Measurements from ENCODE around the gene ABCA1. TPM values are rescaled to one million over a fixed set of nuclear protein-coding genes. Genes with fewer than 3 reads are reported as not detected.
"Not testable (repeated sequence)": the region's sequence is repeated elsewhere in the genome, so short reads cannot be mapped to it uniquely, and the experiment has no call there.

ABCA1 gene
- total RNA-seq, 2 experiments from 2014 or later, result 0.09 to 0.23 TPM

GRCh38 chr9:104933091-104933490 lies 5.1 kb upstream of the ABCA1 start:
- H3K4me1 Mint-ChIP-seq; H3K9me3 Mint-ChIP-seq (ENCODE audit: low read depth); H3K27ac Mint-ChIP-seq; H3K27me3 Mint-ChIP-seq; CTCF ChIA-PET; H3K4me3 Mint-ChIP-seq; DNase-seq; H3K36me3 Mint-ChIP-seq; ATAC-seq: not testable (repeated sequence)

- ATAC-seq (no peak), DNase-seq (no peak)
- CTCF ChIA-PET, result no interaction called here
- Mint-ChIP-seq H3K36me3 (no peaks in the 10 kb centered on the region), H3K4me1 (peaks cover 7% of the 10 kb centered on the region), H3K27ac (no peak overlapping the region), H3K9me3 (ENCODE audit: low read depth) (no peaks in the 10 kb centered on the region), H3K27me3 (peaks cover 21% of the 10 kb centered on the region), H3K4me3 (no peak overlapping the region)
Measured at GRCh38 chr9:104931256-104931655, 3.3 kb upstream of the ABCA1 start.

GRCh38 chr9:104927216-104927911 lies 591 bp downstream of the ABCA1 start:
- Mint-ChIP-seq H3K36me3 (no peaks in the 10 kb centered on the region), H3K4me3 (peak overlapping the region; percentile 70), H3K9me3 (ENCODE audit: low read depth) (no peaks in the 10 kb centered on the region), H3K4me1 (peaks cover 11% of the 10 kb centered on the region), H3K27me3 (peaks cover 39% of the 10 kb centered on the region), H3K27ac (no peak overlapping the region)
- peak; percentile 29 for ATAC-seq
- CTCF ChIA-PET, result interaction anchor here (1.0 to 2.9 kb wide), 10 partner anchors 41 to 490 kb away, joined by 3 to 11 read pairs (median 3); no protein-coding TSS in a partner anchor
- peak; percentile 42 for DNase-seq

- no peaks in the 10 kb centered on the region for H3K9me3 Mint-ChIP-seq (ENCODE audit: low read depth)
- no peak overlapping the region for H3K4me3 Mint-ChIP-seq
- DNase-seq, result no peak
- ATAC-seq, result no peak
- H3K36me3 Mint-ChIP-seq, result no peaks in the 10 kb centered on the region
- H3K4me1 Mint-ChIP-seq, result peaks cover 11% of the 10 kb centered on the region
- no peak overlapping the region for H3K27ac Mint-ChIP-seq
- CTCF ChIA-PET, result no interaction called here
- peaks cover 41% of the 10 kb centered on the region for H3K27me3 Mint-ChIP-seq
Measured at GRCh38 chr9:104923740-104924139, 4.2 kb downstream of the ABCA1 start.

GRCh38 chr9:104923289-104923688 lies 4.7 kb downstream of the ABCA1 start:
- H3K27me3 Mint-ChIP-seq, result peaks cover 40% of the 10 kb centered on the region
- H3K4me1 Mint-ChIP-seq, result peaks cover 9% of the 10 kb centered on the region
- H3K4me3 Mint-ChIP-seq, result no peak overlapping the region
- no peaks in the 10 kb centered on the region for H3K36me3 Mint-ChIP-seq
- CTCF ChIA-PET, result interaction anchor here (1.0 kb wide), 1 partner anchor 33 kb away, joined by 3 read pairs; no protein-coding TSS in a partner anchor
- no peaks in the 10 kb centered on the region for H3K9me3 Mint-ChIP-seq (ENCODE audit: low read depth)
- DNase-seq (no peak), ATAC-seq (no peak)
- no peak overlapping the region for H3K27ac Mint-ChIP-seq

- ATAC-seq; H3K4me3 Mint-ChIP-seq; DNase-seq; H3K27ac Mint-ChIP-seq; H3K9me3 Mint-ChIP-seq (ENCODE audit: low read depth); H3K36me3 Mint-ChIP-seq; H3K4me1 Mint-ChIP-seq: not testable (repeated sequence)
- CTCF ChIA-PET, result interaction anchor here (1.0 kb wide), 1 partner anchor 34 kb away, joined by 3 read pairs; no protein-coding TSS in a partner anchor
- peaks cover 40% of the 10 kb centered on the region for H3K27me3 Mint-ChIP-seq
Measured at GRCh38 chr9:104922748-104923147, 5.2 kb downstream of the ABCA1 start.

- DNase-seq (no peak), ATAC-seq (no peak)
- Mint-ChIP-seq H3K27me3 (peaks cover 29% of the 10 kb centered on the region), H3K27ac (no peak overlapping the region), H3K36me3 (no peaks in the 10 kb centered on the region), H3K9me3 (ENCODE audit: low read depth) (no peaks in the 10 kb centered on the region), H3K4me1 (peaks cover 4% of the 10 kb centered on the region), H3K4me3 (no peak overlapping the region)
- CTCF ChIA-PET, result interaction anchor here (1.7 kb wide), 1 partner anchor 58 kb away, joined by 5 read pairs; no protein-coding TSS in a partner anchor
Measured at GRCh38 chr9:104921067-104921741, 6.8 kb downstream of the ABCA1 start.

- CTCF ChIA-PET, result no interaction called here
- Mint-ChIP-seq H3K4me1 (no peaks in the 10 kb centered on the region), H3K27me3 (peaks cover 14% of the 10 kb centered on the region), H3K27ac (no peak overlapping the region), H3K9me3 (ENCODE audit: low read depth) (no peaks in the 10 kb centered on the region), H3K4me3 (no peak overlapping the region), H3K36me3 (no peaks in the 10 kb centered on the region)
- no peak for ATAC-seq
- DNase-seq, result no peak
Measured at GRCh38 chr9:104915753-104916152, 12.2 kb downstream of the ABCA1 start.

GRCh38 chr9:104915049-104915448 lies 12.9 kb downstream of the ABCA1 start:
- H3K27ac Mint-ChIP-seq, result no peak overlapping the region
- CTCF ChIA-PET, result no interaction called here
- no peaks in the 10 kb centered on the region for H3K4me1 Mint-ChIP-seq
- DNase-seq, result no peak
- no peak overlapping the region for H3K4me3 Mint-ChIP-seq
- H3K36me3 Mint-ChIP-seq, result no peaks in the 10 kb centered on the region
- ATAC-seq, result no peak
- peaks cover 14% of the 10 kb centered on the region for H3K27me3 Mint-ChIP-seq
- H3K9me3 Mint-ChIP-seq (ENCODE audit: low read depth), result no peaks in the 10 kb centered on the region

- no peak overlapping the region for H3K27ac Mint-ChIP-seq
- H3K4me3 Mint-ChIP-seq, result no peak overlapping the region
- no peak for DNase-seq
- peaks cover 16% of the 10 kb centered on the region for H3K27me3 Mint-ChIP-seq
- ATAC-seq, result no peak
- CTCF ChIA-PET, result no interaction called here
- peaks cover 1% of the 10 kb centered on the region for H3K4me1 Mint-ChIP-seq
- no peaks in the 10 kb centered on the region for H3K36me3 Mint-ChIP-seq
- H3K9me3 Mint-ChIP-seq (ENCODE audit: low read depth), result no peaks in the 10 kb centered on the region
Measured at GRCh38 chr9:104914466-104914865, 13.5 kb downstream of the ABCA1 start.

- no peaks in the 10 kb centered on the region for H3K9me3 Mint-ChIP-seq (ENCODE audit: low read depth)
- no peak for DNase-seq
- CTCF ChIA-PET, result no interaction called here
- H3K36me3 Mint-ChIP-seq, result no peaks in the 10 kb centered on the region
- no peak overlapping the region for H3K4me3 Mint-ChIP-seq
- H3K27me3 Mint-ChIP-seq, result peaks cover 10% of the 10 kb centered on the region
- H3K27ac Mint-ChIP-seq, result no peak overlapping the region
- H3K4me1 Mint-ChIP-seq, result peaks cover 1% of the 10 kb centered on the region
- ATAC-seq, result no peak
Measured at GRCh38 chr9:104912606-104913005, 15.3 kb downstream of the ABCA1 start.

- H3K4me1 Mint-ChIP-seq, result peaks cover 1% of the 10 kb centered on the region
- H3K9me3 Mint-ChIP-seq (ENCODE audit: low read depth), result no peaks in the 10 kb centered on the region
- ATAC-seq (no peak), DNase-seq (no peak)
- H3K27ac Mint-ChIP-seq, result no peak overlapping the region
- no peak overlapping the region for H3K4me3 Mint-ChIP-seq
- no peaks in the 10 kb centered on the region for H3K36me3 Mint-ChIP-seq
- CTCF ChIA-PET, result interaction anchor here (0.6 kb wide), 1 partner anchor 50 kb away, joined by 3 read pairs; no protein-coding TSS in a partner anchor
- H3K27me3 Mint-ChIP-seq, result peaks cover 10% of the 10 kb centered on the region
Measured at GRCh38 chr9:104911032-104911607, 16.8 kb downstream of the ABCA1 start.

GRCh38 chr9:104907278-104907951 lies 20.5 kb downstream of the ABCA1 start:
- Mint-ChIP-seq H3K4me1 (peaks cover 1% of the 10 kb centered on the region), H3K27ac (no peak overlapping the region), H3K27me3 (peaks cover 6% of the 10 kb centered on the region), H3K9me3 (ENCODE audit: low read depth) (no peaks in the 10 kb centered on the region), H3K36me3 (no peaks in the 10 kb centered on the region), H3K4me3 (no peak overlapping the region)
- no peak for ATAC-seq
- DNase-seq, result no peak
- CTCF ChIA-PET, result no interaction called here
